ENCODE results near the gene NOC4L.
"Not testable (repeated sequence)": the region's sequence is repeated elsewhere in the genome, so short reads cannot be mapped to it uniquely, and the experiment has no call there.

NOC4L gene

DNA sequence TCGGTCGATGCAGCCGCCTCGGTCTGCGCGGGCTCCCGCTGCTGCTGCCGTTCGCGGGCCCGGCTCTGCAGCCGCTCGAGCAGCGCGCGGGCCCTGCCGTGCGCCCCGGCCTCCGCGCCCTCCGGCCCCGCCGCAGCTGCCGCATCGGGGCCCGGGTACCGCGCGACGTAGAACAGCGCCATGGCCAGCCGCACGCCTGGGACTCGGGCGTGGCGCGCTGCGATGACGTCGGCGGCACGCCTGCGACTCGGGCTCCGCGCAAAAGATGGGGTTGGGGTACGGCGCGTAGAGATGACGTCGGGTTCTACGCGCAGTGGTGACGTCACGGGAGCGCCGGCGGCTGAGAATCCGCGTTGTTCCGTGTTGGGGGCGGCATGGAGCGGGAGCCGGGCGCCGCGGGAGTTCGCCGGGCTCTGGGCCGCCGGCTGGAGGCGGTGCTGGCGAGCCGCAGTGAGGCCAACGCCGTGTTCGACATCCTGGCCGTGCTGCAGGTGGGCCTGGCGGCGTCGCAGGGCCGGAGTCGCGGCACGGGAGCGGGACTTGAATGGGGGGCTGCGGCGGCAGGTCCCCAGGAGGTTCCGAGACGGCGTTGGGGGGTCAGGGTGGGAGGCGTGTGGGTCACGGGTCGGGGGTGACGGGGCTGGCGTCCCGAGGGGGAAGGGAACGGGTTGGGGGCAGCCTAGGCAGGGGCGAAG is at the start of gene NOC4L, which contains the start of gene DDX51:
Gene NOC4L, plus strand, starts transcription at position 343 of the 695 bp plus-strand sequence. Its CDS starts 32 bp downstream, at position 375.
Gene DDX51, minus strand, starts transcription at position 205 of the 695 bp plus-strand sequence. Its CDS starts 23 bp downstream, at position 182.
- peak; percentile 87 for DNase-seq

GRCh38 chr12:132095520-132096409 is 48.5 kb upstream of the NOC4L start:
- no peak for DNase-seq

DNA sequence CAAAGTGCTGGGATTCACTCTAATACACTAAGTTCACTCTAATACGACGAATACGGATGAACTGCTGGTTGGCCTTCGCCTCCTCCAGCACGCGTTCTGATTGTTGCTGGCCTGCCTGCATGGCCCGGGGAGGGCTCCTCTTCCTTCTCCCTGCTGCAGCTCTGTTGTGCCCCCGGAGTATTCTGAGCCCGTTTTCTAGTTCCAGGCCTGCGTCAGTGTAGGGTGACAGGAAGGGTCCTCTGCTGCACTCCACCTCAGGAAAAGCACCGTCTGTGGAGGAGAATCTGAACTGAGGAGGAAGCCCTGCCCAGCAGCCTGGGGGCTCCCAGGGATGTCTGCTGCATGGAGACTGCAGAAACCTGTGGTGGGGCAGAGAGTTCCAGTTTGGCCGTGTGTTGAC is 44.5 kb upstream of the NOC4L start:
- DNase-seq: no peak

GRCh38 chr12:132100306-132101065 is 43.8 kb upstream of the NOC4L start:
- no peak for DNase-seq

GRCh38 chr12:132102297-132102696 is 42.0 kb upstream of the NOC4L start:
- no peak for DNase-seq

GRCh38 chr12:132103072-132103471 is 41.2 kb upstream of the NOC4L start:
- not testable (repeated sequence) for DNase-seq

DNA sequence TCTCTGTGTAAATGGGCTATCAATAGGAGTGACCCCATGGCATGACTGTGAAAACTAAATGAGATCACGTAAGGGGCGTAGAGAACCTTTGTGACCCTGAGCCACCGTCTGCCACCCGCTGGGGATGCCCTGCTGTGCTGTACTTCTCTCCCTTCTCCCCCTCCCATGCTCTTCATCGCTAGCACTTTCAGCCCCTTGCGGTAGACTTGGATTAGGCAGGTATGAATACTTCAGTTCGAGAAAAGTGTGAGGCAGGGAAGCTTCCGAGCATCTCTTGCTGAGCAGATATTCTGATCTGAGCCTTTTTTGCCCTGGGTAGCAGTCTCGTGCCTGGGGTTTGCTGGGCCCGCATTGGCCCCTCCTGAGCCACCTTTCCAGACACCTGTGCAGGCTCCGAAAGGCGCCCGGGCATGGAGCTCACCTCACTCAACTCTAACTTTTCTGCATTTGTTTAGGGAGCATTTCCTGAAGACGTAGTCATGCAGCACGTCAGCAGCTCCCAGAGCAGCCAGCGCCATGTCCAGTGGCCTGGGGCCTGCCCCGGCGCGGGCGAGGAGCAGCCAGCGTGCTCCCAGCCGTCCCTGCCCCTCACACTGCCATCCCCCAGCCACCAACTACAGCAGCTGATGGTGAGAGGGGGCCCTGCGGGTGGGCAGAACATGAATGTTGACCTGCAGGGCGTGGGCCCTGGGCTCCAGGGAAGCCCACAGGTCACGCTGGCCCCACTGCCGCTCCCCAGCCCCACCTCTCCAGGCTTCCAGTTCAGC is 40.5 kb upstream of the NOC4L start:
- DNase-seq: no peak

DNA sequence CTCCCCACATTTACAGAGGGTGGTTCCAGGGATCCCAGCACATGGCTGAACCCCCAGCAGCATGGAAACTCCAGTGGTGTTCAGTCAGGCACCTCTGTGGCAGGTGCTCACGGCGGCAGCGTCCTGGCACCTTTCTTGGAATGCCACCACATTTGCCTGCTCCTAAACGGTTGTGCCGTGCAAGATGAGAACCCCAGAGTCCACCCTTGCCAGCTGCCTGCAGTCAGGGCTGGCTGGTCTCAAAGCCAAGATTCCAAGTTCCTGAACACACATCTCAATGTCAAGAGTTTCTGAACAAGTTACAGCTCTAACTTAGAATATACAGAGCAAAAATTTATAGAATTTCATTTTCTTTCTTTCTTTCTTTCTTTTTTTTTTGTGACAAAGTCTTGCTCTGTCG is 38.8 kb upstream of the NOC4L start:
- DNase-seq: no peak

DNA sequence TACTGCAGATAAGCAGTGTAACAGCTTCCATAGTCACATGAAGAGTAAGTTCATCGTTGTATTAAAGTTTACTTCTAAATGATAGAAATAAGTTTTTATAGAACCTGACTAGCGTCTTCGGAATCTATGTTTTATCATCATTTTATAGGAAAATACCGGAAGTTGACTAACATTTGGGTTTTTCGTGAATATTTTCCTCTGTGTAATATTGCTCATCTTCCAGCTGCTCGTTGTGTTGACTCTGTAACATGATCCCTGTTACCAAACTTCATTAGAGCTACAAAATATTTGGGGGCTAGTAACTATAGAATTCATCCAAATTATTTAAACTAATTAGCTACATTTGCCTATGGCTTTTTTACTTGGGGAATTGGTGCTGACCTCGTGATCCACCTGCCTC is 37.3 kb upstream of the NOC4L start:
- DNase-seq: no peak

DNA sequence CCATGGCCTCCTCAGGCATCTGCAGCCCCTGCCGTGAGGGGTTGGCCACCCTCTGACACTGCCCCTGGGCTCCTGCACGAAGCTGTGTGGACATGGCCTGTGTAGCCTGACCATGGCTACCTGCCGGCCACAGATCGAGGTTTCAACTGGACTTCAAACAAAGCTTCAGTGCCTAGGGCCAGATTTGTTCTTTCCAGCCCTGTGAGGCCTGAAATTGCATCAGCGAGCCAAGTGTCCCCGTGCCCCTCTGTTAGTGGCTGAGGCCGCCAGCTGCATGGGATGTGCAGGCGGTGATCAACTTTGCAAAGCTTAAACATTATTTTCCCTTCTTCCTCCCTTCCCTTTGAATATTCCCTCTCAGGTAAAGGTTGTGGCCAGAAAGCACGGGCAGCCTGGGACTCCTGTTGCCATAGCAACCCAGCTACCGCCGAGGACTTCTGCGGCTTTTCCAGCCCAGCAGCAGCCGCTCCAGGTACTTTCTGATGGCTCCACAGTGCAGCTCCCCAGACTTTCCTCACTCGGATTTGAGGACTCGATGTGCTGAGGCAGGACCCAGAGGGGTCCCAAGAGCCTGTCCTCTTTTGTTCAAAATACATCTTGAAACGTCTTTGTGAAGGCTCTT is 35.9 kb upstream of the NOC4L start:
- no peak for DNase-seq

- peak; percentile 14 for DNase-seq
These were observed 34.5 kb upstream of the NOC4L start for GRCh38 chr12:132109741-132110140.

GRCh38 chr12:132110677-132111076 is 33.6 kb upstream of the NOC4L start:
- DNase-seq: no peak

DNA sequence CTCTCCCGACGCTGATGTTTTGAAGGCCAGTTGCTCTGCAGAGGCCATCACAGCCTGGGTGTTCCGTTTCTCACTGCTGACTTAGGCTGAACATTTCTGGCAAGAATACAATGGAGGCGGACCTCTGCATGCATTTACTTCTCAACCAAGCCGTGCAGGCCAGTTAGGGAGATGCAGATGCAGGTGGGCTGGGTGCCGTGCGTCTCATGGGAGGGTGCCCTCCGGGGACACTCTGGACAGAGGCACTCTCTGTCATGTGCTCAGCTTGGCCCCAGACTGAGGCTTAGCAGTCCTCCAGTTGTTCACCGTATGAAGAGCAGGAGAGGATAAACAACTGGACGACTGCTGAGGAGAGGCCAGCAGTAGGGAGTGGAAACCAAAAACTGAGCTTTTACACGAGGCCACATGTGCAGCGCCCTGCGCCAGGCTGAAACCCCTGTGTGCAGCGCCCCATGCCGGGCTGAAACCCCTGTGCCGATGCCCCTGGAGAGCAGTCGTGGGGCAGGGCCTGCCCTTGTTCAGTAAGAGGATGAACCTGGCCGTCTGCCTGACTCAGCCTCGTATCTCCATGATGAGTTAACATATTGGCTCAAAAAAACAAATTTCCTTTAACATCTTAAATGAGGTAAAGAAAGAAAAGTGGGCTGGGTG is 32.5 kb upstream of the NOC4L start:
- no peak for DNase-seq

DNA sequence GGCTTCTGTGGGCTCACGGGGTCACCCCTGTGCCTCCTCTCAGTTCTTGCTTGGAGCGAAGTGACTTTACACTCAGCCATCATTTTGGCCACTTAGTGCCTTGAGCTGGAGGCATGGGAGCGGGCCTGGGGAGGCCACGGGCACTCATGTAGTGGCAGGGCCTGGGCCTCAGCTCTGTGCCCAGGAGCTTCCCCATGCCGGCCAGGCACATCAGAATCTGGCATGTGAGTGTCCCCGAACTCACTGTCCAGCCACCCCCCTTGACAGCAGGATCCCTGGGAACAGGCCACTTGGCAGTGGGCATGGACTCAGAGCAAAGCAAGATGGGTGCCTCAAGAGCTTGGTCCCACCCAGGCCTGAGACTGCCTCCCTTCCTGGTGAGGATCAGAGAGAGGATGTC is 29.6 kb upstream of the NOC4L start:
- no peak for DNase-seq

DNA sequence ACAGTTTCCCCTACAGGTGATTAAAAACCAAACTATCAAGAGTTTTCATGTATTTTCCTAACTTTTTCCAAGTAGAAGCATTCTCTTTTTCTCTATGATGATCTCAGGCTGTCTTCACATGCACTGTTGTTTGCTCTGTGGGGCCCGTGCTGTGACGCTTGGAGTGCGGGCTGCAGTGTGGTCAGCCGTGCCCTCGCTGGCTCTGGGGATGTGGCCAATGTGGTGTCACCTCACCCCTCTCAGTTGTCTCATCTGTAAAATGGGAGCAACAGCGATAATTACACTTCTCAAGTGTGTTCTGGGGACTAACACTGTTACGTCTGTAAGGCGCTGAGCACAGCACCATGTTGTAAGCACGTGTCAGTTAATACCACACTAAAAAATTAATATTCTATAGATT is 28.8 kb upstream of the NOC4L start:
- DNase-seq: no peak

GRCh38 chr12:132116709-132117557 is 27.3 kb upstream of the NOC4L start:
- no peak for DNase-seq

DNA sequence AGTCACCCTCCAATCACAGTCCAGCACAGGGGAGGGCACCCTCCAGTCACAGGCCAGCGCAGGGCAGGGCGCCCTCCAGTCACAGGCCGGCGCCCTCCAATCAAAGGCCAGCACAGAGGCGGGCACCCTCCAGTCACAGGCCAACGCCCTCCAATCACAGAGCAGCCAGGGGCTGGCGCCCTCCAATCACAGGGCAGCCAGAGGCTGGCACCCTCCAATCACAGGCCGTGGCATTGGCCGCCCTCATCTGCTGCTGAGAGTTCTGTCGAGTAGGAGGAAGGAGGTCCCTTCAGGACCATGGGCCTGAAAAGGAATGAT is 26.7 kb upstream of the NOC4L start:
- no peak for DNase-seq

- no peak for DNase-seq
These were observed 25.4 kb upstream of the NOC4L start for GRCh38 chr12:132118876-132119275.

GRCh38 chr12:132121283-132121682 is 23.0 kb upstream of the NOC4L start:
- no peak for DNase-seq

DNA sequence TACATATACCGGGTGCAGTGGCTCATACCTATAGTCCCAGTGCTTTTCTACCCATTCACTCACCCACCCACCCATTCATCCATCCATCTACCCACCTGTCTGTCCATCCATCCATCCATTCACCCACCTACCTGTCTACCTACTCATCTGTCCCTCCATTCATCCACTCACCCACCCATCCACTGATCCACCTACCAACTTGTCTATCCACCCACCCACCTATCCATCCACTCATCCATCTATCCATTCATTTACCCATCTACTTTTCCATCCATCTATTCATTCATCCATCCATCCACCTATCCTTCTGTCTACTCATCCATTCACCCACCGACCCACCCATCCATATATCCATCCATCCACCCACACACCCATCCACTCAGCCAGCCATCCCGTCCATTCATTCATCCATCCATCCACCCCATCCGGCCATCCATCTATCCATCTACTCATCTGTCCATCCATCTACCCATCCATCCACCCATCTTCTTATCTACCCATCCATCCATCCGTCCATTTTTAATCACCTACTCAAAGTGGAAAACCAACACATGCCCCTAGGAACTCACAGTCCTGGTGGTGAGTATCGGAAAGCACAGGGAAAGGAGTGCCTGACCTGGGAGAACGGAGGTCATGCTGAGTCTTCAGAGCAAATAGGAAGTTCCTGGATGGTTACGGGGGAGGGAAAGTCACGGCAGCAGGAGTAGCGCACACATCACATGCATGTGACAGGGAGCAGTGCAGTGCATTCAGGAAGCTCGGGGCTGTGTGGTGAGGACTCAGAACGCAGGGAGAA is 20.1 kb upstream of the NOC4L start:
- DNase-seq: no peak

All from MV-4-11 (cell line).